NCI-H1930 (cell line): ENCODE measurements around the gene CCDC87.
A peak's percentile ranks its signal among the peaks of the same experiment; 100 is the strongest.
"Not testable (repeated sequence)": the region's sequence is repeated elsewhere in the genome, so short reads cannot be mapped to it uniquely, and the experiment has no call there.

ENCODE experiments used
- DNase-seq, 2 experiments: peaks; one replicate each; lab custom pipeline; 2025; lab: John Stamatoyannopoulos, UW

Gene CCDC87

GRCh38 chr11:66550887-66551286 lies 42.0 kb downstream of the CCDC87 start:
- DNase-seq: no peak

GRCh38 chr11:66549696-66550095 lies 43.2 kb downstream of the CCDC87 start:
- no peak for DNase-seq

GRCh38 chr11:66548774-66549630 lies 43.9 kb downstream of the CCDC87 start:
- DNase-seq: no peak

- no peak for DNase-seq
Measured at GRCh38 chr11:66548041-66548440, 44.8 kb downstream of the CCDC87 start.

- no peak for DNase-seq
Measured at GRCh38 chr11:66547662-66548009, 45.2 kb downstream of the CCDC87 start.

GRCh38 chr11:66546966-66547661 lies 45.7 kb downstream of the CCDC87 start:
- DNase-seq: no peak

GRCh38 chr11:66546368-66546965 lies 46.4 kb downstream of the CCDC87 start, which contains the start of gene ACTN3:
Gene ACTN3 (plus strand): TSS chr11:66546903. CDS start chr11:66546938, 35 bp downstream.
- no peak for DNase-seq

GRCh38 chr11:66545701-66546367 lies 47.0 kb downstream of the CCDC87 start, which contains the start of gene ZDHHC24:
Gene ZDHHC24 (minus strand): TSS chr11:66546048. CDS start chr11:66546003, 45 bp downstream.
- peak; percentile 89 to 92 for DNase-seq

- DNase-seq: not testable (repeated sequence)
Measured at GRCh38 chr11:66544952-66545351, 47.9 kb downstream of the CCDC87 start.

GRCh38 chr11:66543263-66544107 lies 49.4 kb downstream of the CCDC87 start:
- DNase-seq: no peak

GRCh38 chr11:66542362-66542761 lies 50.5 kb downstream of the CCDC87 start:
- DNase-seq: no peak

GRCh38 chr11:66541892-66542291 lies 51.0 kb downstream of the CCDC87 start:
- DNase-seq: no peak

- not testable (repeated sequence) for DNase-seq
Measured at GRCh38 chr11:66540598-66540997, 52.3 kb downstream of the CCDC87 start.
